HG03575 (cell line): ENCODE measurements around the gene ARHGAP10.

Source experiments
- ATAC-seq: cut with Tn5 transposase; IDR thresholded peaks from one replicate; pipeline ENCODE4 v1.9.1; 2021; ENCODE audit not compliant: unreplicated experiment, insufficient number of reproducible peaks, low FRiP score; ENCODE audit errors: extremely low read depth

ARHGAP10 gene

DNA sequence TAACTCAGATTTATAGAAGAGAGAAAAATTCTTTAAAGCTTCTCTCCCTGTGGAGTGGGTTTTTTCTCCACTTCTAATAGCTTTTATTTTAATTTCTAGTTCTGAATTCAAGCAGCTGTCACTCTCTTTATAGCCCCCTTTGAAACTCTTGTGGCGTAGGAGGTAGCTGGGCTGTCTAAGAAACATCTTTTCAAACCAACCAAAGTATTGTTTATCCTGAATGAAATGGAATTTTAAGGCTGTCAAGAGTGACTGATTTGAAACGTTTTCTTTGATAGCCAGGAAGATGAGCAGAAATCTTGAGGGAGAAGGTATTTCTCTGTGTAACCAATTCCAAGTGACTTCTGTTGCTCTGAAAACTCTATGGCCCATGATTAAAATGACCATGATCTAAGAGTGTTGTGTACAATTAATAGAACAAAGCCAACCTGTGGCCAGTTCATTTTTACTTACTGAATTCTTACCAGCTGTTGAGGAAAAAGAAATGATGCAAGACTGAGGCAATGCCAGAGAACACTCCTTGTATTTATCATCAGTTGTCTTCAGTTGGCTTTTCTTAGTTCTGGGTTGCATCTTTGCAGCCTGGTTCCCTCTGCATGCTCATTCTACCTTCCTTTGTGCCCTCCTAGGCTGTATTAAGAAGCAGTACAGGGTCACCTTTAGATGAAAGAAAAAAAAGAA is 298.4 kb downstream of the ARHGAP10 start:
- no peak for ATAC-seq

DNA sequence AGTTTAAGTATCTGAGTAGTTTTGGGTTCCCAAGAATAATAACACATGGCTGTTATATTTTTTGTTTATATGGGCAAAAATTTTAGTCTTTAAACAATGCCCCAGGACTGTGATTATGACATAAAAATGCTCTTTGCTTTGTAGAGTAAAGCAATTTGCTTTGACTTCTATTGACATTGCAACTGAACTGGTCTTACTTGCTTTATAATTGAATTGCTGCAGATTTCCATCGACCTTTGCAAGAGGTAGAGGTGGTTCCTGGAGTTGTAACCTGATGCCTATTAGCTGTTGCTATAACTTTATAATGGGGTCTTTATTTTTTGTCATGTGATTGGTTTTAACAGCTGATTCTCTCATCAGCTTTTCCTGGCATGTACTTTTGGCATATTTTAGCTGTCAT is 302.9 kb downstream of the ARHGAP10 start:
- no peak for ATAC-seq

DNA sequence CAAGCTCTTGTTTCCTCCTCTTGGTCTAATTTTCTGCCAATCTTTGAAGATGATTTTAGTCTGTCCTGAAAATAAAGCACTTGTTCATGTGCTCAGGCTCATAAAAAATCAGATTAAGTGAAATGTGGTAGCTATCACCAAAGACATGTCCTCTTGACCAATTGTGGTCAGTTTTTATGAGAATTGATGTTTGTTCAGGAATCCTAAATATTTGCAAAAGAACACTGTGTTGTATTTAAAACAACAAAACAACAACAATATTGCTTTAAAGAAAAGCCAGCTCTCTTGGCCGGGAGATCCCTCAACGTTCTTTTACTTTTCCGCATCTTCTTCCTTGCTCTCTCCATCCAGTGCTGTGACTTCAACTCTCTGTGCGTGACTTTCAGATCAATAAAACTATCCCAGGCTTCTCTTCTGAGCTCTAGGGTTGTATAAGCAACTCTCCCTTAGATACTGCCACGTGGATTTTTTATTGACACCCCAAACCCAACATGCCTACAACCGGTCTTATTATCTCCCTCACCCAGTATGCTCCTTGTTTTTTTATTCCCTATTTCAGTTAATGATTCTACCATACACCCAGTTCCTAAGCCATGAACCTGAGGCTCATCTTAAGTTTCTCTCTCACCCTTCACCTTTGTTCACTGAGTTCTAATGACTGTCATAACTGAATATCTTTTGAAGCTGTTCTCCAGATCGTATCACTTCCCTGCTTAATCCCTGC is 309.9 kb downstream of the ARHGAP10 start:
- ATAC-seq = no peak

DNA sequence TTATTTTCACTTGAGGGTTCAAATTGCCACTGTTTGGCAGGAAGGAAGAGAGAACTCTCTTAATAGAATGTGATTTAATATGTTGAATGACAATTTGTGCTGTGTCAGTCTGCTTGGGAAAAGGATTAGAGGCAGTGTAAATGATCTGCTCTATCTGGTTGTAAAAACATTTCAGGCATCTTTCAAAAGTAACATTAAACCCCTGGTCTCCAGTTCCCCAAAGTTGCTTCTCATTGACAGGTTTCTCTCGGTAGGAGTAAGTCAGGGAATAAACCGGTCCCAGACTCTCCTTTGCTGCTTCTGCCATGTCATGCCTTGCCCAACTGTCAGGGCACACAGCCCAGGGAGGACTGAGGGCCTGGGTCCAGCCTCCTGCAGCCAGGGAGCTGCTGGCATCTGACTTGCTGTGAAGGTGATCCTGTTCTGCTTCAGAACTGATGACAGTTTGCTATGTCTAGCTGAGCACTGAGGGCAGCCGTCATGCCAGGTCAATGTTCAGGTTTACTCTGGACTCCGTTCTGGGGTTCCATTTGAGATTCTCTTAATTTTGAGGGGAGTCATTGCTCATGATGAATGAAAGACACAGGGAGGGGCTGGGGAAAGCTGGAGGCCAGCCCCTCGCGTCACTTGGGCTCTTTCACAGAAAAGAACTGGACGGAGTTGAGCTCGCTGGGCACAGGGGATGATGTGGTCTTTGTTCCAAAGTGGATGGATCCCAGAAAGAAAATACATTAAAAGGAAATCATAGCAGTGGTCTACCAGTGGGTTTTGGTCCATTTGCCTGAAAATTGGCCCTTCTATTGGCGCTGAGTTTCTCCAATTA is 312.4 kb downstream of the ARHGAP10 start:
- no peak for ATAC-seq

DNA sequence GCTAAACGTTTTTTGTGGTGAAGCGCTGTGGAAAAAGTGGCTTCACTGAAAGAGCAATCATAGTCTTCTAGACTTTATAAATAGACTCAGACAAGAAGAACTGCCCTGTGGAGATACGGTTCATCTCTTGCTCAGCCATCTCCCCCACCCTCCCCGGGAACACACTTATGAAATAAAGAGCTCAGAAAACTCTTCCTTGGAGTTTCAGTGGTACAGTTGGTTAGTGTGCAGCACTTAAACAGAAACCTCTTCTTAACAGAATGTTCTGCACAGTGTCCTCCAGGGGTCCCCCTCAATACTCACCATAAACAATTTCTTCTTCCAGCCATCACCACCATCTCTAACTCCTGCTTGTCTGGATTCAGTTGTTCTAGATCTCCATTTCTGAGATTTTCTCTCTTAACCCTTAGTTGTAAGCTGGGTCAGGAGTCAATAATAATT is 313.0 kb downstream of the ARHGAP10 start:
- peak; percentile 99 for ATAC-seq

DNA sequence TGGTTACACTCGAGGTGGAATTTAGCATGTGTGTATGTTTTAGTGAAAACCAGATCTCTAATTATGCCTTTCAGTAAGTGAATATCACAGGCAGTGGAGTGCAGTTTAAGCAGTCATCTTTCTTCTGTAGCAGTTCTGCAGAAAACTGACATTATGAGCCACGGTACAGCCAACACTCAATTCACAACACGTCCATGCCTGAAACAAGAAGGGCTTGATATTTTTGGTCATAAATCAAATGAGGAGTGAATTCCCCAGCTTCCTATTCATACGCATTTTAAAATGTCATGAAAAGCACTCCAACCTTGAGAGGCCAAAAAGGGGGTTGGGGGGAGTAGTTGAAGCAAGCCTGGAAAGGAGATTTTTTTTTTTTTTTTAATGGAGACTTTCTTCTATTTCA is 316.7 kb downstream of the ARHGAP10 start:
- ATAC-seq = no peak

DNA sequence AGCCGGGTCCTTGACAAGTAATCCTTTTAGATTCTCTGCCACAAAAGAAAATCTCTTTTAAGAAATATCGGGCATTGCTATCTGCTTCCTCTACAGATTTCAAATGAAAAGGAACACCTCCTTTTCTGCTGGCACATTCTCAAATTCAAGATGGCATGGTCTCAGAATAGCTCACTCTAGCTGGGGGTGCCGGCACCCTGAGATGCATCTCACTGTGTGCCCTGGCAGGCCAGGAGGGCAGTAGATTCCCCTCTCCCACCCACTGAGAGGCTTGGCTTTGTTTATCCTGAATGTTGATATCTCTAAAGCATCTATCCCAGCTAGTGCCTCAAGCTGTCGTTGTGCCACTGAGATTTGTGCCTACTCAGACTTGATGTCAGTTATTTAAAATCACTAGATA is 319.5 kb downstream of the ARHGAP10 start:
- no peak for ATAC-seq

DNA sequence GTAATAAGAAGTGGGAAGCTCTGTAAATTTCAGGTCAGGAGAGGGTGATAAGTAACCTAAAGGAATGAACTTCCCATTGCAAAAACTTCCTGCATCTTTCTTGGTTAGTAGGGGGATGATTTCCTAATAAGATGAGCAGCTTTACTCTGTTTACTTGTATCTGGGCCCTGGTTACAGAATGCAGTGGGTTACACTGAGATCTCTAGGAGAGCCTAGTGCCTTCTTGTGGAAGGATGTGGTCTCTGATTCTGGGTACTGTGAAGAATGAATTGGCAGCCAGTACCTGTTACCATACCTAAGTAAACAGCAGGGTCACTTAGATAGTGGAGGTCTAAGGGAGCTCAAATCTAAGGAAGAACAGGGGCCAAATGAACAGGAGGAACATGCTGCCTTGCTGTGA is 320.6 kb downstream of the ARHGAP10 start:
- no peak for ATAC-seq

DNA sequence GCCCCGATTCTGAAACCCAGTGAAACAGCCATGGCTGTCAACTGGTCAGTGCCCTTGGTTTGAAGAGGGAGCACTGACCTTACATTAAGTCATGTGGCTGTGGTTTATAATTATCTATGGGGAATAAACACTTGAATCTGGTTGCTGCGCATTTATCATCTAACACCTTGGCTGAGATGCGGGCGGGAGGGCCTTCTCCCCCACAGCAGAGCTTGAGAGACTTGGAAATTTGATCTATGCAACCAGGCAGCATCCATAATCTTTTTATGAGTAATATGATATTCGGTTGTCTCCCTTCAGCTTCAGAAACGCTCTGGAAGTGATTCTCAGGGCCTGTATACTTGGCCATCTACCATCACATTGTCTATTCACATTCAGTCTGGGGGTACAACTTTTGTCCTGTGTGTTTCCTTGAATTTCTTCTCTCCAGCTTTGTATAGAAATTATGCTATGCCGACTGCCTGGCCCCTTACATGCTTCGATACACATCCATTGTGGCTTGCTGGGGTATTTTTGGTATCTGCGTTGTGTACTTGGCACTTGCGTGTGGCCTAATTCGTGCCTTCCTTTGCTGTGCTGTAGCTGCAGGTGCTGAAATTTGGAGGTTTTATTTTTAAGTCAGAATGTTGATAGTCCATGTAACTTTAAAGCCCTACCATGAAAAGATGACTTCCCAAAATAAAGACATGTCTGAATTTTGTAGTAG is 321.6 kb downstream of the ARHGAP10 start:
- no peak for ATAC-seq

DNA sequence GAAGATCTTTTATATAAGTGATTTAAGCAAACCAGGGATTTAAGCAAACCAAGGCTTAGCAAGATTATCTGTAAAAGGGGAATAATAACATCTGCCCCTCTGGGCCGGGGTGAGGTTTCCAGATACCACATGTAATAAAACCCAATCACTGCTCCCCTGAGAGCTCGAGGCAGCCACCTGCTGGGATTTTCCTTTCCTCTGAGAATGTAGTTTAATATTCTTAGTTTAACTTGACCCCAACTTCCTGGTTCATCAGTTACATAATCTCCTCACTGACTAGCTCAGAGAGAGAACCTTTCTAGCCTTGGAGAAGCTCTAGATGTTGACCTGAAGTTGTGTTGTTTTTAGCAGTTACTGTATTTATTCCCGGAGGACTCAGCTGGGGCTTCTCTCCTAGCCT is 322.4 kb downstream of the ARHGAP10 start:
- no peak for ATAC-seq

DNA sequence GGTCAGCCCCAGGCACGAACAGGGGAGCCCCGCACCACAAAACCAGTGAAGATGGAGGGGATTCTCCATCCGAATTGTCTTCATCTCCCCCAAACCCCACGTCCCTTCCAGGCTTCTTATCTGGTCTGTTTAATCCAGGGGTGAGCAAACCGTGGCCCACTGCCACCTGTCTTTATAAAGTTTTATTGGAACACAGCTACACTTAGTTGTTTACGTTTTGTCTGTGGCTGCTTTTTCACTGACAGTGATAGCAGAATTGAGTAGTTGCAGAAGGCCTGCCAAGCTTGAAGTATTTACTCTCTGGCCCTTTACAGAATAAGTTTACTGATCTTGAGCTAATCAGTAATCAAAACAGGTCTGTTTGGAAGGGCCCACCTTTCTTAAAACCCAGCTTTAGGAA is 324.0 kb downstream of the ARHGAP10 start:
- ATAC-seq = no peak

DNA sequence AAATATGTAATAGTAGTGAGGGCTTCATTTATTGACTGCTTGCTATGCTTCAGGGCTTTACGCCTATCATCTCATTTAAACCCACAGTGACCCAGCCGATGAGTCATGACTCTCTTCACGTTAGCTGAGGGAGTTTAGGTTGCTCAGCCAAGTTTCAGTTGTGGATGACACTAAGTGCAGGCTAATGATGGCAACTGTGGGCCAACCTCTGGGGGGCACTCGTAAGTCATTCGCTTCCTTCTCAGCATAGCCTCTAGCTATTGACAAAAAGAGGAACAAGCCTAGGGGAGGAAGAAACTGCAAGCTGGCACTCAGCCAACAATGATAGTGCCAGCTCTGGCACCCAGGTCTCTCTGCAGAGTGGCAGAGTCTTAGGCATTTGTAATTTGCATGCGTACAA is 325.0 kb downstream of the ARHGAP10 start:
- peak; percentile 76 for ATAC-seq

DNA sequence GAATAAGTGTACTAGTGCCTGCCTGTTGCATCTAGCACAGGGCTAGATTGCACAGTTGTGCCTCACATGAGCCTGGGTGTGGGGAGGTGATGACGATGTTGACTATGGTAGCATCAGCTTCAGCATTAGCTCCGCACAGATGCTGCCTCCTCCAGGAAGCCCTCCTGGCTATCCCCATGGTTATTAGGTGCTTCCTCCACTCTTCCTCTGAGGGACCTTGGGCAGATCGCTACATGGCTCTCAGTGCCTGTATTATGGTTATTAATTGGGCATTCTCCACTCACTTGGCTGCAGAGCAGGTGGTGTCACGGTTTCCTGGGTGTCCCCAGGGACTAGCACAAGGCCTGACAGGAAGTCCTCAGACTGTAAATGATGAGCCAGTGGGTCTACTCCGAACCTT is 325.6 kb downstream of the ARHGAP10 start:
- peak; percentile 27 for ATAC-seq

DNA sequence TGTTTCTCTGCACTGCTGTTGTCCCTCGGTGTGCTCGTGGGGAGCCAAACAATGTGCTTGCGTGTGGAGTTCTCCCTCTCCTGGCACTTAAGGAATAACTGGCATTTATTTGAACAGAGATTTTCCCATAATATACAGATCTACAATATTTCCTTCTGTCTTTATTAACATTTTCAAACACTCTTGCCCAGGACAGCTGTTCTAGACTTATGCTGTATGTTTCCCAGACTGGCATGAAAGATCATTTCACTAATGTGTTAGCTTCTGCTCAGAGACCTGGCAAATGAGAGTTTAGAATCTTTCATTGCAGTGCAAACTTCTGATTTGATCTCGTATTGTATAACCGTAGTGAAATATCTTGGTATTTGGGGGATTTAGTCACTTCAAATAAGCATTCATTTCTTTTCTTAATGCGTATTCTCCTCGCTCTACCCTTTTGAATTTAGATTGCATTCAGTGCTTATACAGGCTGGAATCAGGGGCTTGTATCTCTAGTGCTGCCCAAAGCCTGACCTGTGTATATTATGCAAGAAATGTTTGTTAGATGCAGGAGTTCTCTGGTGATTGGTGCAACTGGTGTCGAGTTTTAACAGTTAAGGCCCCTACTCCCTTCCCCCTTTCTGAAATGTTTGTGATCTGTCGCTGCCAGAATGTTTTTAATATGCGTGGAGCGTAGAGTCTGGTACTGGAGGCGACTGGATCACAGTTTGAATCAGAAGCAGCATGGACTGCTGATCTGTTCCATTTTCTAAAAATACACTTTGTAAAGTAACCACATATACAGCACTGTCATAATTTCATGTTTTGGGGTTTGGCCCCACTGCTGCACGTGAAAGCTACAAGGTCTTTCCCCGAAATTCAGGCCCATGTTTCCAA is 326.3 kb downstream of the ARHGAP10 start:
- no peak for ATAC-seq

DNA sequence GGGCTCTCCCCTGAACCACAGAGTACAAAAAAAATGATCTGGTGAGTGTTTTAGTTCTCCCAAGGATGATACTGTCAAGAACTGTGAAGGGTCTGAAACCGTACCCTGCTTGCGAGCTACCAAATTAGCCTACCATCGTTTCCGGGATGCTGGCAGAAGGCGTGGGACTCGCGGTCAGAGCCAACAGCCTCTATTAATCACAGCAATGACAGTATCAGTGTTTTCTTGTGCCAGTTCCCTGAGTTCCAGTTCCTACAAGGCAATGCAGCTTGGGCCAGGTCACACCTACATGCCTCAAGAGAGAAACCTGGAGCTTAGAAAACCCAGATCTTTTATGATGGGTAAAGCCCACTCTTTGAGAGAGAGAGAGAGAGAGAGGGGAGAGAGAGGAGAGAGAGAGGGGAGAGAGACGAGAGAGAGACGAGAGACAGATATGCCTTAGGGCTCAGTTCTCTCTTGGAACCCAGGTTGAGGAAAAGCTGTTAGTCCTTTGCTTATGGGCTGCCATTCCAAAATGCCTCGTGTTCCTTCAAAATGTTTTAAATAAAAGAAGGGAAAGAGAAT is 327.8 kb downstream of the ARHGAP10 start:
- ATAC-seq = no peak

DNA sequence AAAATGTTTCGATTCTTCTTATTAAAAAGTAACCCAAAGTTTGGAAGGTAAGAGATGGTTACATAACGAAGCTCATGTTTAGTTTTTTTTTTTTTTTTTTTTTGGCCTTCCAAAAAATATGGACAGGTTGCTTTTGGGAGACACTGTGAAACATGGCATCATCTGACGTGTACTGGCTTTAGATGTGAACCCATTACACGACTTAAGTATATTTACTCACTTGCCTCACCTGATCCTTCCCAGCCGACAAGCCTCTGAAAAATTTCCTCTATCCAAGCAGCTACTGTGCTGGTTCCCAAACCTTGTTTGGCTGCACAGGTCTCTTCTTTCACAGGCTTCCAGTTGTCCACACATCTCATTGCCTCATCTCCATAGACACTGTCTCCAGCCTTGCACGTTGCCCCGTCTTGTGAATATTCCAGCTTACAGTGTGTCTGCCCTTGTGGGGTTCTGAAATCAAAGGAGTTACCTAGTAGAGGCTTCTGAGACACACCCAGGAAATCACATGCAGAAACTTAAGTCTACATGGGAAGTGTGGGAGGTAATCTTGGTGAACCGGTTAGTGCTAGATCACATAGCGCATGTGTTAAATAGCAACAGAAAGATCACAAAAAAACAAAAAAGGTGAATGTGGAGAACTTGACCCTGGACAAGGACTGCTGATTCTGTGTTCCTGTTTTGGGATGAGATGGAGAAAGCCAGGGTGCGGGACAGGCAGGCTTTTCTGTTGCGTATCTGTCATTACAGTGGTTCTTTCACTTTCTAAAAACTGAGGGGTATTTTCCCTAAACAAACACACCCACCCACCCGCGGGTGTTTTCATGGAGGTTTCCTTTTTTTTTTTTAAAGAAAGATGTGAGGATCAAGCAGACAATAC is 328.6 kb downstream of the ARHGAP10 start:
- no peak for ATAC-seq

DNA sequence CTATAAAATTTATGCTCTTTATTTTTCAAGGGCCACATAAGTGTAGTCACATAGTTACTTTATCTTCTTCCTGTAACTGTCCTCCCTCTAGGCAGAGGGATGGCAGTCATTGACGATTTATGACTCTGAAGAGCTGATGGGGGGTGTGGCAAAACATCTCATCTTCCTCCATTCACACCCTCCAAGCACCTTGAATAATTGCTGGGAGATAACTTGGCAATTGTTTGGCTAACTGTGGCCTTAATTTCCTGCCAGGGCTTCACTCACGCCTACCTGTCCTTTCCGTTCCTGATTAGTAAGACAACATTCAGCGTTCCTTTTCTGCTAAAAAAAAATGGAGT is 329.2 kb downstream of the ARHGAP10 start:
- ATAC-seq = no peak
